Activated CD8-positive, alpha-beta T cell treated with anti-CD3 and anti-CD28 coated beads for 36 hours (primary cell): ENCODE data around the gene RIC3. TPM values are rescaled to one million over a fixed set of nuclear protein-coding genes. Genes with fewer than 3 reads are reported as not detected.

ENCODE experiments used
- ATAC-seq: fragments of 200-7000 bp; cut with Tn5 transposase; one replicate; pipeline ENCODE4 v1.10.0; 2021; ENCODE audit warnings: mild to moderate bottlenecking, moderate library complexity
- CTCF ChIA-PET: fragments of 350-600 bp; sonication (Branson Sonifier 250); formaldehyde crosslinking; loops from one replicate; lab custom pipeline; 2021; ENCODE audit warnings: antibody characterized with exemption; lab: Charles Lee
- POLR2A ChIA-PET: fragments of 350-600 bp; sonication (Branson Sonifier 250); formaldehyde crosslinking; loops from one replicate; lab custom pipeline; 2021; ENCODE audit warnings: antibody characterized with exemption; lab: Charles Lee
- DNase-seq: peaks from one replicate; pipeline ENCODE4 v3.0.0-alpha.2; 2020
- H3K27ac Mint-ChIP-seq: one replicate; pipeline ENCODE4 v1.8.0; 2021; ENCODE audit warnings: mild to moderate bottlenecking, mixed read lengths
- H3K27me3 Mint-ChIP-seq: one replicate; pipeline ENCODE4 v1.8.0; 2021; ENCODE audit warnings: mixed read lengths
- H3K36me3 Mint-ChIP-seq: one replicate; pipeline ENCODE4 v1.8.0; 2021; ENCODE audit warnings: low read depth, mixed read lengths
- H3K4me1 Mint-ChIP-seq: one replicate; pipeline ENCODE4 v1.8.0; 2021; ENCODE audit warnings: low read depth, mixed read lengths
- H3K4me3 Mint-ChIP-seq: one replicate; pipeline ENCODE4 v1.8.0; 2021; ENCODE audit warnings: mild to moderate bottlenecking, moderate library complexity, mixed read lengths
- H3K9me3 Mint-ChIP-seq: one replicate; pipeline ENCODE4 v1.8.0; 2021; ENCODE audit warnings: mixed read lengths
- CTCF ChIP-seq: fragments of 200-600 bp; IDR thresholded peaks from one replicate; pipeline ENCODE4 v1.8.0; 2022; ENCODE audit warnings: antibody characterized with exemption, mild to moderate bottlenecking
- intact Hi-C: fragments of 100-400 bp; cut with micrococcal nuclease; formaldehyde crosslinking; loops from one replicate; pipeline ENCODE4 v1.10.0; 2022
- total RNA-seq, 2 experiments: library from RNA; stranded (reverse); gene quantifications; one replicate each; pipeline ENCODE4 v1.2.3, GENCODE V29; 2021

Gene RIC3
- total RNA-seq, 2 experiments from 2014 or later = 7.6 to 7.7 TPM

- Mint-ChIP-seq H3K27me3 (peaks cover 3% of the 10 kb centered on the region), H3K4me1 (no peaks in the 10 kb centered on the region), H3K9me3 (peaks cover 2% of the 10 kb centered on the region), H3K4me3 (no peak overlapping the region), H3K27ac (no peak overlapping the region), H3K36me3 (peaks cover 15% of the 10 kb centered on the region)
- no peak for TF ChIP-seq CTCF
- no peak for DNase-seq
- intact Hi-C loops = no loop called here
- no peak for ATAC-seq
- ChIA-PET POLR2A (interaction anchor here (1.0 kb wide), 1 partner anchor 654 kb away, joined by 3 read pairs; no protein-coding TSS in a partner anchor), CTCF (interaction anchor here (1.1 to 1.2 kb wide), 2 partner anchors 23 to 89 kb away, joined by 4 read pairs; no protein-coding TSS in a partner anchor)
These were observed 46.6 kb downstream of the RIC3 start for GRCh38 chr11:8122173-8122764.

GRCh38 chr11:8111636-8112035 lies 57.2 kb downstream of the RIC3 start:
- no peak for DNase-seq
- no peak overlapping the region for H3K4me3 Mint-ChIP-seq
- intact Hi-C loops = no loop called here
- peaks cover 11% of the 10 kb centered on the region for H3K36me3 Mint-ChIP-seq
- H3K9me3 Mint-ChIP-seq = peaks cover 7% of the 10 kb centered on the region
- TF ChIP-seq CTCF = no peak
- H3K4me1 Mint-ChIP-seq = no peaks in the 10 kb centered on the region
- ChIA-PET CTCF (interaction anchor here (1.0 to 1.2 kb wide), 2 partner anchors 12 to 105 kb away, joined by 4 to 6 read pairs; no protein-coding TSS in a partner anchor), POLR2A (interaction anchor here (0.9 kb wide), 1 partner anchor 56 kb away, joined by 3 read pairs; no protein-coding TSS in a partner anchor)
- no peak overlapping the region for H3K27ac Mint-ChIP-seq
- H3K27me3 Mint-ChIP-seq = no peaks in the 10 kb centered on the region
- ATAC-seq = no peak

GRCh38 chr11:8110396-8110795 lies 58.4 kb downstream of the RIC3 start:
- POLR2A ChIA-PET = no interaction called here

GRCh38 chr11:8109675-8110074 lies 59.1 kb downstream of the RIC3 start:
- DNase-seq (no peak), ATAC-seq (no peak)
- Mint-ChIP-seq H3K4me3 (no peak overlapping the region), H3K9me3 (peaks cover 4% of the 10 kb centered on the region), H3K36me3 (peaks cover 4% of the 10 kb centered on the region), H3K27ac (no peak overlapping the region), H3K4me1 (no peaks in the 10 kb centered on the region), H3K27me3 (no peaks in the 10 kb centered on the region)
- POLR2A ChIA-PET = no interaction called here
- intact Hi-C loops = no loop called here
- TF ChIP-seq CTCF = no peak
- CTCF ChIA-PET = interaction anchor here (4.0 kb wide), 1 partner anchor 10 kb away, joined by 31 read pairs; no protein-coding TSS in a partner anchor

More at GRCh38 chr11:8110396-8110795, 58.4 kb downstream of the RIC3 start:
- Mint-ChIP-seq H3K27me3 (no peaks in the 10 kb centered on the region), H3K36me3 (peaks cover 8% of the 10 kb centered on the region), H3K4me3 (no peak overlapping the region), H3K4me1 (no peaks in the 10 kb centered on the region), H3K27ac (no peak overlapping the region), H3K9me3 (peaks cover 7% of the 10 kb centered on the region)
- CTCF ChIA-PET = interaction anchor here (1.0 to 4.0 kb wide), 2 partner anchors 11 to 20 kb away, joined by 3 to 31 read pairs; no protein-coding TSS in a partner anchor
- intact Hi-C loops = no loop called here
- ATAC-seq = no peak
- no peak for TF ChIP-seq CTCF
- DNase-seq = no peak

GRCh38 chr11:8108421-8108820 lies 60.4 kb downstream of the RIC3 start:
- H3K27ac Mint-ChIP-seq = no peak overlapping the region

More at GRCh38 chr11:8108421-8108820, 60.4 kb downstream of the RIC3 start:
- no peak for TF ChIP-seq CTCF
- H3K4me3 Mint-ChIP-seq = no peak overlapping the region
- CTCF ChIA-PET = interaction anchor here (1.0 to 4.0 kb wide), 2 partner anchors 9 to 58 kb away, joined by 3 to 31 read pairs; no protein-coding TSS in a partner anchor
- POLR2A ChIA-PET = no interaction called here
- DNase-seq (no peak), ATAC-seq (no peak)
- H3K27me3 Mint-ChIP-seq = no peaks in the 10 kb centered on the region
- H3K9me3 Mint-ChIP-seq = no peaks in the 10 kb centered on the region
- intact Hi-C loops = no loop called here
- H3K36me3 Mint-ChIP-seq = no peaks in the 10 kb centered on the region
- no peaks in the 10 kb centered on the region for H3K4me1 Mint-ChIP-seq
